CD14-positive monocyte (primary cell): Measurements from ENCODE around the gene ZNF487. TPM values are rescaled to one million over a fixed set of nuclear protein-coding genes. Genes with fewer than 3 reads are reported as not detected.
A peak's percentile ranks its signal among the peaks of the same experiment; 100 is the strongest.

Experiments used
- DNase-seq, 3 donors: peaks; one replicate each; pipeline ENCODE4 v3.0.0-alpha.2; 2011 to 2022
- H2AFZ ChIP-seq: 2 replicates; pipeline ENCODE4 v1.6.0; 2012; ENCODE audit warnings: mild to moderate bottlenecking, low read depth, low read length, inconsistent platforms; ENCODE audit not compliant: insufficient read depth, poor library complexity, severe bottlenecking
- H3K27ac ChIP-seq, 2 donors: 1 replicate in 1 of 2; 2 replicates in 1 of 2; pipeline ENCODE4 v1.5.1; 2012 to 2013; ENCODE audit warnings: low read length in 2 of 2, control low read depth in 1 of 2, inconsistent platforms in 1 of 2, low read depth in 1 of 2, mild to moderate bottlenecking in 1 of 2
- H3K27me3 ChIP-seq, 2 donors: one replicate each; pipeline versions ENCODE4 v1.6.0 to v1.6.1; 2011 to 2013; ENCODE audit warnings: low read length in 2 of 2; ENCODE audit not compliant: control insufficient read depth in 2 of 2, insufficient read depth in 2 of 2
- H3K36me3 ChIP-seq, 2 donors: replicated peaks in 1 of 2; 1 replicate in 1 of 2; 2 replicates in 1 of 2; pipeline versions ENCODE4 v1.5.1 to v1.6.1; 2012 to 2013; ENCODE audit warnings: low read length in 2 of 2, control low read depth in 1 of 2, inconsistent platforms in 1 of 2, mild to moderate bottlenecking in 1 of 2; ENCODE audit not compliant: insufficient read depth in 2 of 2, control insufficient read depth in 1 of 2
- H3K4me1 ChIP-seq, 2 donors: 1 replicate in 1 of 2; 2 replicates in 1 of 2; pipeline versions ENCODE4 v1.5.1 to v1.6.1; 2012 to 2013; ENCODE audit warnings: low read length in 2 of 2, control low read depth in 1 of 2, inconsistent platforms in 1 of 2, mild to moderate bottlenecking in 1 of 2, moderate library complexity in 1 of 2; ENCODE audit not compliant: insufficient read depth in 2 of 2, control insufficient read depth in 1 of 2
- H3K4me2 ChIP-seq: replicated peaks from 2 replicates; pipeline ENCODE3; 2012; ENCODE audit warnings: low read length, moderate library complexity, mild to moderate bottlenecking; ENCODE audit not compliant: poor library complexity, severe bottlenecking; ENCODE audit errors: extremely low read depth
- H3K4me3 ChIP-seq, 3 experiments: fragments of 200-600 bp in 1 of 3; sonication (generic) in 1 of 3; replicated peaks in 1 of 3; 1 replicate in 2 of 3; 2 replicates in 1 of 3; pipeline ENCODE4 v1.5.1; 2011 to 2013; ENCODE audit warnings: low read length in 3 of 3, mild to moderate bottlenecking in 3 of 3, control low read depth in 2 of 3, low read depth in 2 of 3, inconsistent platforms in 1 of 3, moderate library complexity in 1 of 3
- H3K79me2 ChIP-seq: 2 replicates; pipeline ENCODE4 v1.6.0; 2012; ENCODE audit warnings: mild to moderate bottlenecking, control low read depth, inconsistent platforms, low read length, moderate library complexity; ENCODE audit not compliant: insufficient read depth
- H3K9ac ChIP-seq: 2 replicates; pipeline ENCODE4 v1.6.0; 2017; ENCODE audit warnings: low read length, mild to moderate bottlenecking; ENCODE audit not compliant: insufficient read depth, poor library complexity, severe bottlenecking
- H3K9me3 ChIP-seq, 2 donors: replicated peaks in 1 of 2; 1 replicate in 1 of 2; 2 replicates in 1 of 2; pipeline versions ENCODE4 v1.5.1 to v1.6.1; 2012 to 2013; ENCODE audit warnings: low read length in 2 of 2, control low read depth in 1 of 2; ENCODE audit not compliant: control insufficient read depth in 1 of 2, insufficient read depth in 1 of 2
- H4K20me1 ChIP-seq: 2 replicates; pipeline ENCODE4 v1.6.0; 2012; ENCODE audit warnings: mild to moderate bottlenecking, low read length, control low read depth, moderate library complexity; ENCODE audit not compliant: insufficient read depth
- H3K27ac Mint-ChIP-seq, 7 donors: one replicate each; pipeline ENCODE4 v1.8.0; 2020; ENCODE audit warnings: mild to moderate bottlenecking in 7 of 7, mixed read lengths in 7 of 7, moderate library complexity in 6 of 7, inconsistent platforms in 2 of 7
- H3K27me3 Mint-ChIP-seq, 3 donors: one replicate each; pipeline ENCODE4 v1.8.0; 2021 to 2022; ENCODE audit warnings: low read depth in 3 of 3, mild to moderate bottlenecking in 3 of 3, mixed read lengths in 3 of 3, moderate library complexity in 3 of 3, inconsistent platforms in 1 of 3
- H3K36me3 Mint-ChIP-seq, 2 donors: one replicate each; pipeline ENCODE4 v1.8.0; 2020; ENCODE audit warnings: mixed read lengths in 2 of 2, inconsistent platforms in 1 of 2, mild to moderate bottlenecking in 1 of 2
- H3K4me1 Mint-ChIP-seq: one replicate; pipeline ENCODE4 v1.8.0; 2020; ENCODE audit warnings: mild to moderate bottlenecking, mixed read lengths
- H3K4me3 Mint-ChIP-seq, 2 donors: one replicate each; pipeline ENCODE4 v1.8.0; 2020; ENCODE audit warnings: mild to moderate bottlenecking in 2 of 2, mixed read lengths in 2 of 2, moderate library complexity in 1 of 2
- H3K9me3 Mint-ChIP-seq, 7 donors: one replicate each; pipeline ENCODE4 v1.8.0; 2020 to 2022; ENCODE audit warnings: mixed read lengths in 7 of 7, mild to moderate bottlenecking in 6 of 7, moderate library complexity in 6 of 7, inconsistent platforms in 2 of 7
- WGBS: methylation state at CpG from one replicate; pipeline ENCODE4 v1.1.5; 2013; ENCODE audit warnings: missing lambda C conversion rate; ENCODE audit not compliant: insufficient coverage; 5-methylcytosine and 5-hydroxymethylcytosine counted together
- intact Hi-C, 2 donors: fragments of 100-400 bp; cut with micrococcal nuclease; formaldehyde crosslinking; loops; one replicate each; pipeline versions ENCODE4 v1.15.0 to v1.15.1; 2023
- polyA plus RNA-seq, 3 donors: library from polyadenylated mRNA; depleted of rRNA in 1 of 3; unstranded in 2 of 3; stranded (reverse) in 1 of 3; fragments of 300-500 nt in 2 of 3; fragments of >200 nt in 1 of 3; fragmentation: Illumina TruSeq in 2 of 3; gene quantifications; 1 replicate in 2 of 3; 2 replicates in 1 of 3; pipeline ENCODE4 v1.2.3, GENCODE V29; 2012 to 2021
- TF ChIP-seq, protein P1 (sequence below): fragments of 200-600 bp; IDR thresholded peaks from one replicate; pipeline ENCODE4 v1.8.0; 2022; ENCODE audit warnings: antibody characterized with exemption, mild to moderate bottlenecking

ZNF487 gene
- polyA plus RNA-seq, 3 donors, result 8.6 to 19.7 (median 15.6) TPM

DNA sequence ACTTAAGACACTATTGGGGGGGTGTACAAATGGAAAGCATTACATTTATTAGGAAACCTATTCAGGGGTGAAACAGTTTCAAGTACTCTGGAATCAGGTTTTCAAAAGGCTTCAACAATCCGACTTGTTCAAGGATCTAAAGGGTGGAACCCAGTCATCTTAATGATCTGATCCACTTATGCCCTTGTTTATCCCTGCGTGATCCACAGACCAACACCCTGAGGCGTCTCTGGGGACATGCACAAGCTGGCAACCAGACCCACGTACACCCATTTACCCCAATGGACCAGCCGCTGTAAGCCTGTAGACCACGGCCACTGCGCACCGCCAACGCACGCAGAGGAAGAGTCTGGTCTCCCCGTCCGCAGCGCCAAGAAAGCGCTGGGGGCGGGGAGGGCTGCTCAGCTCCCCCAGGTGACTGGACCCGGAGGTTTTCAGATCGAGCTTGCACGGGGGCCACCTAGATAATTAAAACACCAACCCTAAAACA is 41.3 kb upstream of the ZNF487 start:
- peaks cover 0 to 3% (median 0%) of the 10 kb centered on the region in 3 donors for H3K27me3 Mint-ChIP-seq

DNA sequence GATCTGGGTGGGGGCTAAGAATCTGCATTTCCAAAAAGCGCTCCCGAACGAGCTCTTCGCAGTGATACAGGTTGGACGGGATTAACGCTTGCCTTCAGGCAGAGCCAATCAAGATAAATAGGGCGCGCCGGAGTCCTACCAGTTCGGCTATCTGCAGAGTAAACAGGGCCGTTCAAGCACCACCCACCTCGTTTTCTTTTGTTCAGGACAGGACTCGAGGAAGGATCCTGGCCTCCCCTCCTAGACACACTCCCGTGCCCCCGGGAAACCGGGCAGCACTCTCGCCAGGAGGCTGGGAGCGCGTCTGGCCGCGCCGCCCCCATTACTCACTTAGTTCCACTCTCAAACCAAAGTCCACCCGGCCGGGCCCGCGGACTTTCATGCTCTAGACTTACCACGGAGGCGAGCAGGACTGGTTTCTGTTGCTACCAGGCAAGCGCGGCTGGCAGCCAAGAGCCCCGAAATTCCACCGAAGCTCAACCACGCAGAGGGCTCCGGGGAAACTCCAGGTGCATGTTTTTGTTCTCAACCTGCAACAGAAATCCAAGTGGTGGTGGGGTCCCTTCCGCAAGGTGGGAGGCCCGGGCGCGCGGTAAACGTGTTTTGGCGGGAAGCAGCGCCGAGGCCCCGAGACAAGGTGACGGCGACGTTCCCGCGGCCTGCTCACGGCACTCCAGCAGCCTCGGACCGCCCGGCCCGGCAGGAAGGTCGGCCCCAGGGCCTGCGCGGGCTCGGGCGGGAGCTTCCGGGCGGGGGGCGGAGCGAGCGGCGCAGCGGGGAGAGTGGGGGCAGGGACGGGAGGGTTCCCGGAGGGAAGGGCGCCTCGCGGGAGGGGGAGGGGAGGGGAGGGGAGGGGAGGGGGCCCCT is 40.6 kb upstream of the ZNF487 start:
- intact Hi-C loops, result loop anchor here in 1 of 2 donors (5.0 kb wide), 1 partner anchor 41 kb away; the partner anchor contains the start of gene ZNF487
- no peak overlapping the region for H2AFZ ChIP-seq
- H3K4me2 ChIP-seq, result peak overlapping the region; percentile 86
- Mint-ChIP-seq H3K9me3 (no peaks in the 10 kb centered on the region), H3K27me3 (peaks cover 0 to 3% (median 0%) of the 10 kb centered on the region in 3 donors), H3K4me1 (peaks cover 67% of the 10 kb centered on the region), H3K27ac (peak overlapping the region; percentile 91 to 96 (median 94)), H3K36me3 (peaks cover 47 to 62% of the 10 kb centered on the region in 2 donors), H3K4me3 (peak overlapping the region; percentile 85 to 87)
- H3K79me2 ChIP-seq, result peaks cover 100% of the 10 kb centered on the region
- peaks cover 31 to 47% of the 10 kb centered on the region in 2 donors for H3K36me3 ChIP-seq
- peaks cover 48 to 75% of the 10 kb centered on the region in 2 donors for H3K4me1 ChIP-seq
- TF ChIP-seq, protein P1, sequence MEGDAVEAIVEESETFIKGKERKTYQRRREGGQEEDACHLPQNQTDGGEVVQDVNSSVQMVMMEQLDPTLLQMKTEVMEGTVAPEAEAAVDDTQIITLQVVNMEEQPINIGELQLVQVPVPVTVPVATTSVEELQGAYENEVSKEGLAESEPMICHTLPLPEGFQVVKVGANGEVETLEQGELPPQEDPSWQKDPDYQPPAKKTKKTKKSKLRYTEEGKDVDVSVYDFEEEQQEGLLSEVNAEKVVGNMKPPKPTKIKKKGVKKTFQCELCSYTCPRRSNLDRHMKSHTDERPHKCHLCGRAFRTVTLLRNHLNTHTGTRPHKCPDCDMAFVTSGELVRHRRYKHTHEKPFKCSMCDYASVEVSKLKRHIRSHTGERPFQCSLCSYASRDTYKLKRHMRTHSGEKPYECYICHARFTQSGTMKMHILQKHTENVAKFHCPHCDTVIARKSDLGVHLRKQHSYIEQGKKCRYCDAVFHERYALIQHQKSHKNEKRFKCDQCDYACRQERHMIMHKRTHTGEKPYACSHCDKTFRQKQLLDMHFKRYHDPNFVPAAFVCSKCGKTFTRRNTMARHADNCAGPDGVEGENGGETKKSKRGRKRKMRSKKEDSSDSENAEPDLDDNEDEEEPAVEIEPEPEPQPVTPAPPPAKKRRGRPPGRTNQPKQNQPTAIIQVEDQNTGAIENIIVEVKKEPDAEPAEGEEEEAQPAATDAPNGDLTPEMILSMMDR, result no peak
- peak overlapping the region; percentile 42 to 76 (median 60) for H3K4me3 ChIP-seq
- H3K9ac ChIP-seq, result peak overlapping the region; percentile 84
- peaks cover 90% of the 10 kb centered on the region for H4K20me1 ChIP-seq
- WGBS, result 30% methylated on average over 52 of the region's 71 CpGs
- DNase-seq, result peak; percentile 18 to 46 (median 38)
- H3K27me3 ChIP-seq, result no peaks in the 10 kb centered on the region
- H3K27ac ChIP-seq, result peak overlapping the region; percentile 92 to 99
- H3K9me3 ChIP-seq, result no peaks in the 10 kb centered on the region

More for the DNA sequence above, 41.3 kb upstream of the ZNF487 start:
- intact Hi-C loops, result loop anchor here in 1 of 2 donors (2.0 to 5.0 kb wide), 2 partner anchors 13 to 42 kb away; partner anchors contain the start of genes HNRNPF and ZNF487
- Histone ChIP-seq H3K9me3 (no peaks in the 10 kb centered on the region), H3K27me3 (no peaks in the 10 kb centered on the region), H3K4me1 (peaks cover 48 to 68% of the 10 kb centered on the region in 2 donors), H2AFZ (no peak overlapping the region), H3K9ac (no peak overlapping the region), H4K20me1 (peaks cover 90% of the 10 kb centered on the region), H3K4me2 (peak overlapping the region; percentile 86), H3K4me3 (peak overlapping the region in 1 of 3 experiments; percentile 76), H3K27ac (peak overlapping the region; percentile 53 to 99), H3K36me3 (peaks cover 37 to 49% of the 10 kb centered on the region in 2 donors), H3K79me2 (peaks cover 100% of the 10 kb centered on the region)
- H3K36me3 Mint-ChIP-seq, result peaks cover 52 to 64% of the 10 kb centered on the region in 2 donors
- H3K4me3 Mint-ChIP-seq, result peak overlapping the region; percentile 85 to 87
- 77% methylated on average over 11 of the region's 18 CpGs for WGBS
- H3K4me1 Mint-ChIP-seq, result peaks cover 62% of the 10 kb centered on the region
- DNase-seq, result no peak
- no peaks in the 10 kb centered on the region for H3K9me3 Mint-ChIP-seq
- TF ChIP-seq, protein P1, result no peak
- H3K27ac Mint-ChIP-seq, result peak overlapping the region; percentile 73 to 96 (median 92)
